Suppressor macrophage treated with lipopolysaccharide for 4 hours (primary cell): ENCODE data around the gene MATN1.

Experiments
- DNase-seq: peaks from one replicate; pipeline ENCODE4 v3.0.0-alpha.2; 2020

Gene MATN1

GRCh38 chr1:30678209-30678608 lies 45.2 kb downstream of the MATN1 start:
- DNase-seq: no peak

- DNase-seq: no peak
Measured at GRCh38 chr1:30677471-30677870, 45.9 kb downstream of the MATN1 start.

- peak; percentile 74 for DNase-seq
Measured at GRCh38 chr1:30675761-30676160, 47.6 kb downstream of the MATN1 start.

GRCh38 chr1:30675289-30675688 lies 48.1 kb downstream of the MATN1 start:
- peak; percentile 6 for DNase-seq

GRCh38 chr1:30673395-30673794 lies 50.0 kb downstream of the MATN1 start:
- no peak for DNase-seq

- DNase-seq: no peak
Measured at GRCh38 chr1:30672661-30673060, 50.7 kb downstream of the MATN1 start.

GRCh38 chr1:30670240-30671060 lies 52.9 kb downstream of the MATN1 start:
- DNase-seq: peak; percentile 3

- DNase-seq: no peak
Measured at GRCh38 chr1:30668546-30669327, 54.6 kb downstream of the MATN1 start.

- DNase-seq: no peak
Measured at GRCh38 chr1:30668024-30668423, 55.4 kb downstream of the MATN1 start.

- no peak for DNase-seq
Measured at GRCh38 chr1:30666756-30667273, 56.6 kb downstream of the MATN1 start.

GRCh38 chr1:30665216-30666010 lies 58.0 kb downstream of the MATN1 start:
- no peak for DNase-seq

- DNase-seq: no peak
Measured at GRCh38 chr1:30664103-30664755, 59.2 kb downstream of the MATN1 start.

- no peak for DNase-seq
Measured at GRCh38 chr1:30663596-30664091, 59.7 kb downstream of the MATN1 start.

GRCh38 chr1:30662291-30662840 lies 61.0 kb downstream of the MATN1 start:
- DNase-seq: no peak

- DNase-seq: no peak
Measured at GRCh38 chr1:30661311-30661710, 62.1 kb downstream of the MATN1 start.
